Body of pancreas (tissue), 4 donors: Measurements from ENCODE around the gene TBX19. TPM values are rescaled to one million over a fixed set of nuclear protein-coding genes. Genes with fewer than 3 reads are reported as not detected.

Source experiments
- ATAC-seq: fragments of 150-250 bp; one replicate; pipeline ENCODE4 v1.9.1; 2016
- DNase-seq, 4 donors: peaks; one replicate each; pipeline ENCODE4 v3.0.0-alpha.2; 2019
- H3K27ac ChIP-seq, 4 donors: fragments of 200-600 bp; sonication (generic); 1 replicate in 3 of 4; 2 replicates in 1 of 4; pipeline versions ENCODE4 v1.5.1 to v1.6.1; 2016 to 2019; ENCODE audit warnings: mild to moderate bottlenecking in 1 of 4, mixed read lengths in 1 of 4, moderate library complexity in 1 of 4
- H3K27me3 ChIP-seq, 2 donors: fragments of 200-600 bp; sonication (generic); one replicate each; pipeline ENCODE4 v1.6.0; 2016; ENCODE audit warnings: mild to moderate bottlenecking in 1 of 2
- H3K36me3 ChIP-seq, 2 donors: fragments of 200-600 bp; sonication (generic); replicated peaks in 1 of 2; 2 replicates each; pipeline ENCODE4 v1.5.1; 2016; ENCODE audit warnings: low read depth in 2 of 2; ENCODE audit not compliant: insufficient read depth in 1 of 2
- H3K4me1 ChIP-seq: fragments of 200-600 bp; sonication (generic); one replicate; pipeline ENCODE4 v1.6.0; 2016
- H3K4me3 ChIP-seq, 2 donors: fragments of 200-600 bp; sonication (generic); 1 replicate in 1 of 2; 2 replicates in 1 of 2; pipeline ENCODE4 v1.5.1; 2016 to 2019
- H3K9me3 ChIP-seq, 3 donors: fragments of 200-600 bp; sonication (generic); 1 replicate in 2 of 3; 2 replicates in 1 of 3; pipeline ENCODE4 v1.5.1; 2016
- CTCF ChIP-seq, 7 experiments: fragments of 450-650 bp in 4 of 7; fragments of 200-600 bp in 3 of 7; sonication (generic) in 3 of 7; IDR thresholded peaks; one replicate each; pipeline ENCODE4 v1.5.1; 2016 to 2019; ENCODE audit warnings: antibody characterized with exemption in 7 of 7
- POLR2A ChIP-seq, 3 donors: fragments of 450-650 bp; IDR thresholded peaks; one replicate each; pipeline ENCODE4 v1.6.1; 2016; ENCODE audit warnings: antibody characterized with exemption in 3 of 3, mild to moderate bottlenecking in 2 of 3
- WGBS, 2 donors: methylation state at CpG; one replicate each; pipeline ENCODE4 v1.1.5; 2017; 5-methylcytosine and 5-hydroxymethylcytosine counted together
- intact Hi-C: fragments of 100-400 bp; cut with DNase I; formaldehyde crosslinking; loops from one replicate; pipeline ENCODE4 v1.15.1; 2023
- total RNA-seq, 2 donors: library from RNA; depleted of rRNA; stranded (reverse); fragments of >200 nt; gene quantifications; one replicate each; pipeline ENCODE4 v1.1.0, GENCODE V29; 2016

TBX19 gene
- total RNA-seq, 2 donors from 2014 or later: 0.78 to 2.0 TPM

- Histone ChIP-seq H3K9me3 (no peaks in the 10 kb centered on the region), H3K27ac (no peak overlapping the region), H3K4me3 (no peak overlapping the region), H3K4me1 (peaks cover 15% of the 10 kb centered on the region), H3K36me3 (peaks cover 0 to 6% of the 10 kb centered on the region in 2 donors), H3K27me3 (no peaks in the 10 kb centered on the region)
- WGBS, 2 donors: 89 to 91% methylated on average over 7 of the region's 7 CpGs
- DNase-seq (no peak), ATAC-seq (no peak)
- TF ChIP-seq CTCF (IDR thresholded peaks at IDR 0.05): no peak
- TF ChIP-seq POLR2A (IDR thresholded peaks at IDR 0.05): no peak
- intact Hi-C loops: no loop called here
These were observed 43.7 kb upstream of the TBX19 start for GRCh38 chr1:168236836-168237611.

GRCh38 chr1:168243198-168243597 lies 37.5 kb upstream of the TBX19 start:
- Histone ChIP-seq H3K9me3 (no peaks in the 10 kb centered on the region), H3K4me3 (no peak overlapping the region), H3K27ac (peak overlapping the region; percentile 8 to 64 (median 54)), H3K4me1 (peaks cover 13% of the 10 kb centered on the region), H3K27me3 (no peaks in the 10 kb centered on the region), H3K36me3 (peaks cover 0 to 4% of the 10 kb centered on the region in 2 donors)
- intact Hi-C loops: no loop called here
- no peak for TF ChIP-seq POLR2A (IDR thresholded peaks at IDR 0.05)
- no peak for TF ChIP-seq CTCF (IDR thresholded peaks at IDR 0.05)
- WGBS, 2 donors: 12 to 22% methylated on average over 2 of the region's 2 CpGs
- DNase-seq (peak in 3 of 4 donors; percentile 25 to 52 (median 43)), ATAC-seq (peak; percentile 58)

- TF ChIP-seq CTCF (IDR thresholded peaks at IDR 0.05) (no peak), POLR2A (IDR thresholded peaks at IDR 0.05) (no peak)
- DNase-seq (no peak), ATAC-seq (no peak)
- Histone ChIP-seq H3K36me3 (peaks cover 0 to 4% of the 10 kb centered on the region in 2 donors), H3K4me3 (no peak overlapping the region), H3K27me3 (no peaks in the 10 kb centered on the region), H3K4me1 (peaks cover 13% of the 10 kb centered on the region), H3K27ac (peak overlapping the region; percentile 13 to 64 (median 54)), H3K9me3 (no peaks in the 10 kb centered on the region)
- 22 to 52% methylated on average over 3 of the region's 3 CpGs for WGBS, 2 donors
- intact Hi-C loops: no loop called here
These were observed 37.0 kb upstream of the TBX19 start for GRCh38 chr1:168243636-168244212.

- intact Hi-C loops: no loop called here
- no peak overlapping the region for H3K27ac ChIP-seq
- H3K9me3 ChIP-seq: no peaks in the 10 kb centered on the region
- H3K36me3 ChIP-seq: peaks cover 0 to 5% of the 10 kb centered on the region in 2 donors
- ATAC-seq (no peak), DNase-seq (no peak)
- H3K4me1 ChIP-seq: peaks cover 13% of the 10 kb centered on the region
- H3K4me3 ChIP-seq: no peak overlapping the region
- H3K27me3 ChIP-seq: no peaks in the 10 kb centered on the region
- no peak for TF ChIP-seq CTCF (IDR thresholded peaks at IDR 0.05)
- TF ChIP-seq POLR2A (IDR thresholded peaks at IDR 0.05): no peak
- WGBS, 2 donors: 88 to 89% methylated on average over 3 of the region's 3 CpGs
These were observed 35.6 kb upstream of the TBX19 start for GRCh38 chr1:168245042-168245441.
